GM12878 (cell line): ENCODE measurements around the gene RNASEL. TPM values are rescaled to one million over a fixed set of nuclear protein-coding genes. Genes with fewer than 3 reads are reported as not detected.
A peak's percentile ranks its signal among the peaks of the same experiment; 100 is the strongest.

Experiments
- BHLHE40 ChIP-seq, 2 experiments: fragments of 450-650 bp in 1 of 2; IDR thresholded peaks; 2 replicates each; pipeline ENCODE4 v1.6.1; 2011 to 2017; ENCODE audit warnings: low read depth in 2 of 2, borderline replicate concordance in 1 of 2, improper control_type of control experiment in 1 of 2, low read length in 1 of 2, mild to moderate bottlenecking in 1 of 2
- DPF2 ChIP-seq: fragments of 450-650 bp; IDR thresholded peaks from 2 replicates; pipeline ENCODE4 v1.6.1; 2017; ENCODE audit warnings: mild to moderate bottlenecking
- EED ChIP-seq: sonication (generic); IDR thresholded peaks from 2 replicates; pipeline ENCODE4 v1.6.1; 2016; ENCODE audit warnings: antibody characterized with exemption, low read depth
- HDAC2 ChIP-seq: fragments of 200-600 bp; sonication (generic); IDR thresholded peaks from 2 replicates; pipeline ENCODE4 v1.6.1; 2017
- HDAC6 ChIP-seq: fragments of 200-600 bp; sonication (generic); IDR thresholded peaks from one replicate; pipeline ENCODE4 v1.8.0; 2017; ENCODE audit warnings: antibody characterized with exemption; ENCODE audit not compliant: unreplicated experiment
- KDM1A ChIP-seq: fragments of 200-600 bp; sonication (generic); IDR thresholded peaks from 2 replicates; pipeline ENCODE4 v1.6.1; 2016; ENCODE audit warnings: borderline replicate concordance
- RELA ChIP-seq: fragments of 450-650 bp; IDR thresholded peaks from 2 replicates; pipeline ENCODE4 v1.8.0; 2014; ENCODE audit warnings: borderline replicate concordance; ENCODE audit not compliant: partially characterized antibody
- RFX5 ChIP-seq: IDR thresholded peaks from 2 replicates; pipeline ENCODE4 v1.6.1; 2011; ENCODE audit warnings: low read depth, low read length, improper control_type of control experiment
- SIX5 ChIP-seq: IDR thresholded peaks from 2 replicates; pipeline ENCODE4 v1.6.1; 2011; ENCODE audit warnings: mild to moderate bottlenecking, low read depth, low read length, moderate library complexity; ENCODE audit not compliant: severe bottlenecking
- TBL1XR1 ChIP-seq: IDR thresholded peaks from 2 replicates; pipeline ENCODE4 v1.6.1; 2012; ENCODE audit warnings: low read depth, low read length, improper control_type of control experiment
- ZNF207 ChIP-seq: fragments of 450-650 bp; IDR thresholded peaks from 2 replicates; pipeline ENCODE4 v1.6.1; 2014; ENCODE audit warnings: antibody characterized with exemption, mild to moderate bottlenecking, borderline replicate concordance
- ZNF24 ChIP-seq: fragments of 450-650 bp; IDR thresholded peaks from 2 replicates; pipeline ENCODE4 v1.6.1; 2017; ENCODE audit warnings: antibody characterized with exemption, mild to moderate bottlenecking
- polyA plus RNA-seq, 11 experiments: library from polyadenylated mRNA; depleted of rRNA in 4 of 11; unstranded in 6 of 11; stranded (reverse) in 5 of 11; fragments of >200 nt; fragmentation: Nextera tagmentation in 4 of 11; fragmentation: Illumina TruSeq in 1 of 11; extraction: Ambion mirVana in 4 of 11; extraction: Trizol in 1 of 11; gene quantifications; 1 replicate in 1 of 11; 2 replicates in 10 of 11; pipeline versions ENCODE4 v1.2.1 to v1.2.3, GENCODE V29; 2011 to 2016; ENCODE audit warnings: inconsistent platforms in 2 of 11, missing spikeins in 2 of 11, low read depth in 1 of 11
- total RNA-seq, 4 experiments: library from RNA; depleted of rRNA in 3 of 4; stranded (reverse); fragments of >200 nt in 3 of 4; fragmentation: Illumina TruSeq in 1 of 4; extraction: Trizol in 1 of 4; gene quantifications; 2 replicates each; pipeline versions ENCODE4 v1.2.1 to v1.2.3, GENCODE V29; 2013 to 2021
- TF ChIP-seq, protein P1 (sequence below): fragments of 450-650 bp; IDR thresholded peaks from 2 replicates; pipeline ENCODE4 v1.6.1; 2017; ENCODE audit warnings: mild to moderate bottlenecking, moderate library complexity
- TF ChIP-seq, protein P2 (sequence below): fragments of 450-650 bp; IDR thresholded peaks from 2 replicates; pipeline ENCODE4 v1.6.1; 2017; ENCODE audit warnings: borderline replicate concordance
- TF ChIP-seq, protein P3 (sequence below): IDR thresholded peaks from 2 replicates; pipeline ENCODE4 v1.6.1; 2011; ENCODE audit warnings: borderline replicate concordance, low read depth, mild to moderate bottlenecking, moderate library complexity, low read length; ENCODE audit not compliant: insufficient read depth, poor library complexity, severe bottlenecking
- TF ChIP-seq, protein P4 (sequence below): fragments of 450-650 bp; IDR thresholded peaks from 2 replicates; pipeline ENCODE4 v1.6.1; 2017; ENCODE audit warnings: low read depth, mild to moderate bottlenecking, moderate library complexity
- TF ChIP-seq, protein P5 (sequence below): fragments of 450-650 bp; IDR thresholded peaks from 2 replicates; pipeline ENCODE4 v1.6.1; 2017; ENCODE audit warnings: antibody characterized with exemption, mild to moderate bottlenecking, moderate library complexity

Gene RNASEL
- total and polyA plus RNA-seq, 10 of the 15 experiments (the other 5 are each of a cell fraction or from before 2014, with no cell fraction given), result 3.0 to 10.8 (median 5.0) TPM

DNA sequence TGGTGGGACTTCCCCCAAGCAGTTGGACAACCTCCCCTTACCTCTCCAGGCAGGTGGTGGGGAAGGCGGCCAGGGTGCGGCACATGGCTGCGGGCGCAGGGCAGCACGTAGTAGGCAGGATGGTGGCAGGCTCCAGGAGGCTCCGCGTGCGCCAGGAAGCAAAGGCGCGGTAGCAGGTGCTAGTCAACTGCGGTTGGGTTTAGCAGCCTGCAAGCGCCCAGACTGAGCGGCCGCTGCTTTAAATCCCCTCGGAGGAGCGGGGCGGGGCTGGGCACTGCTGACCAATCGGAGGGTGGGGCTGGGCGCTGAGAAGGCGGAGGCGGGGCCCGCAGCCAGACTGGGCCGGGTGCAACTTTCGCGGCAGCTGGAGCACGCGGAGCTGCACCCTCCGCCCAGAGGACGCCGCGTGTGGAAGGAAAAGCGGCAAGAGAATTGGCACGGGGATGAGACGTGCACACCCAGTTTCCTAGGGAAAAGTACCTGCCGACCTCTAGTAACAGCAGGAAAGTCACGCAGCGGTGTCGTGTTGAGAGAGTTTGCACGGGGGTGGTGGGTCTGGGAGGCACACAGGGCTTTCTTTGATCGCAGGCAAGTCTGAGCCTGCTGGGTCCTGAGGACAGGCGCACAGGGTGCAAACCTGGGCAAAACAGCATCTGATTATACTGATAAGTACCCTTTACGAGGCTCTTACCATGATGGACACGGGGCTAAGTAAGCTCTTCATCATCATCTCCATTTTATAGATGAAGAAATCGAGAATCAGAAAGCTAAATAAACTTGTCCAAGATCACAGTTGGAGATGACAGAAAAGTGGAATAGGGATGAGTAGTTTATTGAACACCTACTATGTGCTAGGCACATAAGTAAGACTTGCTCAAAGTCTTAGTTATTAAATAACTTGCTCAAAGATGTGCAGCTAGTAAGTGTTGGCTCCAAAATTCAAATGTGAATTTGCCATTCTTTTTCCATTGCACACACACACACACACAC lies 15.4 kb upstream of the RNASEL start, which contains the start of gene RGS16 (continued):
- TF ChIP-seq, protein P1, sequence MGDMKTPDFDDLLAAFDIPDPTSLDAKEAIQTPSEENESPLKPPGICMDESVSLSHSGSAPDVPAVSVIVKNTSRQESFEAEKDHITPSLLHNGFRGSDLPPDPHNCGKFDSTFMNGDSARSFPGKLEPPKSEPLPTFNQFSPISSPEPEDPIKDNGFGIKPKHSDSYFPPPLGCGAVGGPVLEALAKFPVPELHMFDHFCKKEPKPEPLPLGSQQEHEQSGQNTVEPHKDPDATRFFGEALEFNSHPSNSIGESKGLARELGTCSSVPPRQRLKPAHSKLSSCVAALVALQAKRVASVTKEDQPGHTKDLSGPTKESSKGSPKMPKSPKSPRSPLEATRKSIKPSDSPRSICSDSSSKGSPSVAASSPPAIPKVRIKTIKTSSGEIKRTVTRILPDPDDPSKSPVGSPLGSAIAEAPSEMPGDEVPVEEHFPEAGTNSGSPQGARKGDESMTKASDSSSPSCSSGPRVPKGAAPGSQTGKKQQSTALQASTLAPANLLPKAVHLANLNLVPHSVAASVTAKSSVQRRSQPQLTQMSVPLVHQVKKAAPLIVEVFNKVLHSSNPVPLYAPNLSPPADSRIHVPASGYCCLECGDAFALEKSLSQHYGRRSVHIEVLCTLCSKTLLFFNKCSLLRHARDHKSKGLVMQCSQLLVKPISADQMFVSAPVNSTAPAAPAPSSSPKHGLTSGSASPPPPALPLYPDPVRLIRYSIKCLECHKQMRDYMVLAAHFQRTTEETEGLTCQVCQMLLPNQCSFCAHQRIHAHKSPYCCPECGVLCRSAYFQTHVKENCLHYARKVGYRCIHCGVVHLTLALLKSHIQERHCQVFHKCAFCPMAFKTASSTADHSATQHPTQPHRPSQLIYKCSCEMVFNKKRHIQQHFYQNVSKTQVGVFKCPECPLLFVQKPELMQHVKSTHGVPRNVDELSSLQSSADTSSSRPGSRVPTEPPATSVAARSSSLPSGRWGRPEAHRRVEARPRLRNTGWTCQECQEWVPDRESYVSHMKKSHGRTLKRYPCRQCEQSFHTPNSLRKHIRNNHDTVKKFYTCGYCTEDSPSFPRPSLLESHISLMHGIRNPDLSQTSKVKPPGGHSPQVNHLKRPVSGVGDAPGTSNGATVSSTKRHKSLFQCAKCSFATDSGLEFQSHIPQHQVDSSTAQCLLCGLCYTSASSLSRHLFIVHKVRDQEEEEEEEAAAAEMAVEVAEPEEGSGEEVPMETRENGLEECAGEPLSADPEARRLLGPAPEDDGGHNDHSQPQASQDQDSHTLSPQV, result no peak
- TF ChIP-seq RFX5, result no peak
- no peak for TF ChIP-seq RELA
- TF ChIP-seq, protein P2, sequence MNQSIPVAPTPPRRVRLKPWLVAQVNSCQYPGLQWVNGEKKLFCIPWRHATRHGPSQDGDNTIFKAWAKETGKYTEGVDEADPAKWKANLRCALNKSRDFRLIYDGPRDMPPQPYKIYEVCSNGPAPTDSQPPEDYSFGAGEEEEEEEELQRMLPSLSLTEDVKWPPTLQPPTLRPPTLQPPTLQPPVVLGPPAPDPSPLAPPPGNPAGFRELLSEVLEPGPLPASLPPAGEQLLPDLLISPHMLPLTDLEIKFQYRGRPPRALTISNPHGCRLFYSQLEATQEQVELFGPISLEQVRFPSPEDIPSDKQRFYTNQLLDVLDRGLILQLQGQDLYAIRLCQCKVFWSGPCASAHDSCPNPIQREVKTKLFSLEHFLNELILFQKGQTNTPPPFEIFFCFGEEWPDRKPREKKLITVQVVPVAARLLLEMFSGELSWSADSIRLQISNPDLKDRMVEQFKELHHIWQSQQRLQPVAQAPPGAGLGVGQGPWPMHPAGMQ, result no peak
- peak; percentile 60 to 83; a peak in 3 of 4 replicates for TF ChIP-seq BHLHE40 (IDR thresholded peaks at IDR 0.05; ENCODE audit: borderline replicate concordance in 1 of 2, low read depth in 2 of 2, low read length in 1 of 2)
- TF ChIP-seq, protein P3, sequence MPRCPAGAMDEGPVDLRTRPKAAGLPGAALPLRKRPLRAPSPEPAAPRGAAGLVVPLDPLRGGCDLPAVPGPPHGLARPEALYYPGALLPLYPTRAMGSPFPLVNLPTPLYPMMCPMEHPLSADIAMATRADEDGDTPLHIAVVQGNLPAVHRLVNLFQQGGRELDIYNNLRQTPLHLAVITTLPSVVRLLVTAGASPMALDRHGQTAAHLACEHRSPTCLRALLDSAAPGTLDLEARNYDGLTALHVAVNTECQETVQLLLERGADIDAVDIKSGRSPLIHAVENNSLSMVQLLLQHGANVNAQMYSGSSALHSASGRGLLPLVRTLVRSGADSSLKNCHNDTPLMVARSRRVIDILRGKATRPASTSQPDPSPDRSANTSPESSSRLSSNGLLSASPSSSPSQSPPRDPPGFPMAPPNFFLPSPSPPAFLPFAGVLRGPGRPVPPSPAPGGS, result no peak
- no peak for TF ChIP-seq ZNF24
- peak; percentile 19; the same call in 1 of the 2 replicates for TF ChIP-seq EED
- no peak for TF ChIP-seq ZNF207
- no peak for TF ChIP-seq SIX5
- no peak for TF ChIP-seq HDAC2
- TF ChIP-seq TBL1XR1, result no peak
- TF ChIP-seq DPF2, result peak; percentile 97
- TF ChIP-seq, protein P4, sequence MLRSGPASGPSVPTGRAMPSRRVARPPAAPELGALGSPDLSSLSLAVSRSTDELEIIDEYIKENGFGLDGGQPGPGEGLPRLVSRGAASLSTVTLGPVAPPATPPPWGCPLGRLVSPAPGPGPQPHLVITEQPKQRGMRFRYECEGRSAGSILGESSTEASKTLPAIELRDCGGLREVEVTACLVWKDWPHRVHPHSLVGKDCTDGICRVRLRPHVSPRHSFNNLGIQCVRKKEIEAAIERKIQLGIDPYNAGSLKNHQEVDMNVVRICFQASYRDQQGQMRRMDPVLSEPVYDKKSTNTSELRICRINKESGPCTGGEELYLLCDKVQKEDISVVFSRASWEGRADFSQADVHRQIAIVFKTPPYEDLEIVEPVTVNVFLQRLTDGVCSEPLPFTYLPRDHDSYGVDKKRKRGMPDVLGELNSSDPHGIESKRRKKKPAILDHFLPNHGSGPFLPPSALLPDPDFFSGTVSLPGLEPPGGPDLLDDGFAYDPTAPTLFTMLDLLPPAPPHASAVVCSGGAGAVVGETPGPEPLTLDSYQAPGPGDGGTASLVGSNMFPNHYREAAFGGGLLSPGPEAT, result peak; percentile 57; the same call in 1 of the 2 replicates
- no peak for TF ChIP-seq HDAC6
- TF ChIP-seq, protein P5, sequence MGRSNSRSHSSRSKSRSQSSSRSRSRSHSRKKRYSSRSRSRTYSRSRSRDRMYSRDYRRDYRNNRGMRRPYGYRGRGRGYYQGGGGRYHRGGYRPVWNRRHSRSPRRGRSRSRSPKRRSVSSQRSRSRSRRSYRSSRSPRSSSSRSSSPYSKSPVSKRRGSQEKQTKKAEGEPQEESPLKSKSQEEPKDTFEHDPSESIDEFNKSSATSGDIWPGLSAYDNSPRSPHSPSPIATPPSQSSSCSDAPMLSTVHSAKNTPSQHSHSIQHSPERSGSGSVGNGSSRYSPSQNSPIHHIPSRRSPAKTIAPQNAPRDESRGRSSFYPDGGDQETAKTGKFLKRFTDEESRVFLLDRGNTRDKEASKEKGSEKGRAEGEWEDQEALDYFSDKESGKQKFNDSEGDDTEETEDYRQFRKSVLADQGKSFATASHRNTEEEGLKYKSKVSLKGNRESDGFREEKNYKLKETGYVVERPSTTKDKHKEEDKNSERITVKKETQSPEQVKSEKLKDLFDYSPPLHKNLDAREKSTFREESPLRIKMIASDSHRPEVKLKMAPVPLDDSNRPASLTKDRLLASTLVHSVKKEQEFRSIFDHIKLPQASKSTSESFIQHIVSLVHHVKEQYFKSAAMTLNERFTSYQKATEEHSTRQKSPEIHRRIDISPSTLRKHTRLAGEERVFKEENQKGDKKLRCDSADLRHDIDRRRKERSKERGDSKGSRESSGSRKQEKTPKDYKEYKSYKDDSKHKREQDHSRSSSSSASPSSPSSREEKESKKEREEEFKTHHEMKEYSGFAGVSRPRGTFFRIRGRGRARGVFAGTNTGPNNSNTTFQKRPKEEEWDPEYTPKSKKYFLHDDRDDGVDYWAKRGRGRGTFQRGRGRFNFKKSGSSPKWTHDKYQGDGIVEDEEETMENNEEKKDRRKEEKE, result no peak
- TF ChIP-seq KDM1A, result no peak
